A375 (cell line): ENCODE results near the gene FBXL16. TPM values are rescaled to one million over a fixed set of nuclear protein-coding genes. Genes with fewer than 3 reads are reported as not detected.

Experiments used
- total RNA-seq: library from RNA; depleted of rRNA; stranded (reverse); fragments of >200 nt; shearing (Covaris generic); gene quantifications from 2 replicates; pipeline ENCODE4 v1.2.3, GENCODE V29; 2014; rRNA removed

The FBXL16 gene, protein sequence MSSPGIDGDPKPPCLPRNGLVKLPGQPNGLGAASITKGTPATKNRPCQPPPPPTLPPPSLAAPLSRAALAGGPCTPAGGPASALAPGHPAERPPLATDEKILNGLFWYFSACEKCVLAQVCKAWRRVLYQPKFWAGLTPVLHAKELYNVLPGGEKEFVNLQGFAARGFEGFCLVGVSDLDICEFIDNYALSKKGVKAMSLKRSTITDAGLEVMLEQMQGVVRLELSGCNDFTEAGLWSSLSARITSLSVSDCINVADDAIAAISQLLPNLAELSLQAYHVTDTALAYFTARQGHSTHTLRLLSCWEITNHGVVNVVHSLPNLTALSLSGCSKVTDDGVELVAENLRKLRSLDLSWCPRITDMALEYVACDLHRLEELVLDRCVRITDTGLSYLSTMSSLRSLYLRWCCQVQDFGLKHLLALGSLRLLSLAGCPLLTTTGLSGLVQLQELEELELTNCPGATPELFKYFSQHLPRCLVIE
- total RNA-seq = 0.04 TPM in 1 of 2 replicates, not detected in the other

DNA sequence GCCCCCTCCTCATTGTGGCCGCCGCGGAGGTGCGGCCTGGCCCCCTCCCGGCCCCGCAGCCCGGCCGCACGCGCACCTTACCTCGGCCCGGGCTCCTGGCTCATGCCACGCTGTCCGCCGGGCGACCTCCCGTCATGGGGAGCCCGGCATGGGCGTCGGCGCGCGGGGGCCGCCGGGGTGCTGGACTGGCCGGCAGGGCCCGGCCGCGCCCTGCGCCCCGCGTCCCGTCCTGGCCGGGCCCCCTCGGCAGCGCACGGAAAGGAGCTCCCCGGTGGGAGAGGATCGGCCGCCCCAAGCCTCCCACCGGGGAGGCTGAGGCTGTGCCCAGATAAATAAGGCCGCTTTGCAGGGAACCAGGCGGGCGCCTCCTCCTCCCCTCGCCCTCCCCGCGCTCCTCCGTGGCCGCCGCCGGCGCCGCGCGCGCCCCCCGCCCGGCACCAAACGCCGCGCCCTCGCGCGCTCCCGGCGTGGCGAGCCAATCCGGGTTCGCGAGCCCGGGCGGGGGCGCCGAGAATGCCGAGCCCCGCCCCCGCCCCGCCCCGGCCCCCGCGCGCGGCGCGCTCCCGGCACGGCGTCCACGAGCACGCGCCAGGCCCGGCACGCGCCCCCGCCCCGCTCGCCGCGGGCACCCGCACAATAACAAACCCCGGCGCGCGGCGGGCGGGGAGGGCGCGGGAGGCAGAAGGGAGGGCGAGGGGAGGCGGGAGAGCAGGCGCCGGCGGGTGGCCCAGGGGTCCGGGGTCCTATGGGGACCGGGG, at the start of gene FBXL16:
Gene FBXL16, minus strand, starts transcription at position 371 of the 758 bp plus-strand sequence. CDS start 8,396 bp downstream, outside the sequence.

DNA sequence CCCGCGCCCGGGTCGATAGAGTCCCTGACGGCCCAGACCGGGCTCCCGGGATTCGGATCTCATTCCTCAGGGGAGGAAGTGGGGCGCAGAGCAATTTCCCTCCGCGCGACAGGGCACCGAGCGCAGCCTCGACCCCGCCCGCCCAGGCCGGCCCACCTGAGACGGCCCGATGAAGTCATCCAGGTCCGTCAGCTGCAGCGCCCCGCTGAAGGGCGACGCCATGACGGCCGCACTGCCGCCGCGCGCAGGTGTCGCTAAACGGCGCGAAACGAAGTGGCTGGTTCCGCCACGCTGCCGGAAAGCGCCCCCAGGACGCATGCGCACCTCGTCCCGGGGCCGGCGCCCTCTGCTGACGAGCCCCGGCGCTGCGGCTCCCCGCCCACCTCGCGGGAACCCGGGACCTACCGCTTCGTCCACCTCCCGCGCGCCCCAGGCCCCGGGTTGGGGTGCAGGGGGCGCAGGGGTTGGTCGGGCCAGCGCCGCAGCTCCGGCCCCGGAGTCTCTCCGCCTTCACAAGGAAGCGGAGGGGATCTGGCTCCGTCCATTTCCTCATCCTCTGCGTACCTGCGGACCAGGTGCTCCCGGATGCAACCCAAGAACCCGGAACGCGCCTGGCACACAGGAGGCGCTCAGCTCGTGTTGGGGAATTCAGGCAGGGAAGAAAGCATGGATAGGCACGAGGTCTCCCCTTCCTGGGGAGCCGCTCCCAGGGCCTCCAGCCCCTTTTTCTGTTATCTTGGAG, 35.3 kb upstream of the FBXL16 start, which contains the start of gene CIAO3:
Gene CIAO3, minus strand, starts transcription at position 234 of the 742 bp plus-strand sequence. Its CDS starts 12 bp downstream, at position 222.

DNA sequence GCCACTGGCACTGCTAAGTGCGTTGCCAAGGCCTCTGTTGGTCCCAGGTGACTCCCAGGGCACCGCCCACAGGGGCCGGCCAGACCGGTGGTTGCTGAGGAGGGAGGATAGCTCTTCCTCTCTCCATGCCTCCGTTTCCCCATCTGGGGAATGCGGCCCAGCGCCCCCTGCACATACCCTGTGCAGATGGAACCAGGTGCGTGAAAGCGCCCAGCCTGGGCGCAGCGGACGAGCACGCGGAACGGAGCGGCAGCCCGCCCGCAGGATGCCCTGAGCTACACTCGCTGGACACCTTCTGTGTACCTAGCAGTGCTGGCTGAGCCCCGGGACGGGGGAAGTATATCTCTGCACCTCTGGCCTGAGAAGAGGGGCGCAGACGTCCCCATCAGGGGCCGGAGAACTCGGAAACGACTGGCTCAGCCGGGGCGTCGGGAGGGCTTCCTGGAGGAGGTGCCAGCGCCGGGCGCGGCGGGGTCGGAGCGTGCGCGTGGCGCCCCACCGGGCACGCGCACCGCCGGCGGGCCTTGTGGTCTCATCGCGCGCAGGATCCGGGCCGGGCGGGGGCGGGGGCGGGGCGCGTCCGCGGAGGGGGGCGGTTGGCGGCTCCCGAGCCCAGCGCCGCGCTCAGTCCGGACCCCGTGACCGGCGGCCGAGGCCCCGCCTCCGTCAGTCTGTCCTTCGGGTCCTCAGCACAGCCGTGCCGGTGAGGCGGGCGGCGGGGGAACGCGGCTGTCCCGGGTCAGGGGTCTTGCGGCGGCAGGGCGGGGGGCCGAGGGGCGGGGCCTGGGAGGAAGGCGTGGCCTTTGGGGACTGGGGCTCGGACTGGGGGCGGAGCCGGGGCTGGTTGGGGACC, 21.1 kb upstream of the FBXL16 start, which contains the start of the genes CCDC78 and HAGHL:
Gene CCDC78, minus strand, starts transcription at position 6 of the 853 bp plus-strand sequence. CDS start 76 bp downstream, outside the sequence.
Gene HAGHL, plus strand, starts transcription at position 669 of the 853 bp plus-strand sequence. CDS start 404 bp downstream, outside the sequence.

DNA sequence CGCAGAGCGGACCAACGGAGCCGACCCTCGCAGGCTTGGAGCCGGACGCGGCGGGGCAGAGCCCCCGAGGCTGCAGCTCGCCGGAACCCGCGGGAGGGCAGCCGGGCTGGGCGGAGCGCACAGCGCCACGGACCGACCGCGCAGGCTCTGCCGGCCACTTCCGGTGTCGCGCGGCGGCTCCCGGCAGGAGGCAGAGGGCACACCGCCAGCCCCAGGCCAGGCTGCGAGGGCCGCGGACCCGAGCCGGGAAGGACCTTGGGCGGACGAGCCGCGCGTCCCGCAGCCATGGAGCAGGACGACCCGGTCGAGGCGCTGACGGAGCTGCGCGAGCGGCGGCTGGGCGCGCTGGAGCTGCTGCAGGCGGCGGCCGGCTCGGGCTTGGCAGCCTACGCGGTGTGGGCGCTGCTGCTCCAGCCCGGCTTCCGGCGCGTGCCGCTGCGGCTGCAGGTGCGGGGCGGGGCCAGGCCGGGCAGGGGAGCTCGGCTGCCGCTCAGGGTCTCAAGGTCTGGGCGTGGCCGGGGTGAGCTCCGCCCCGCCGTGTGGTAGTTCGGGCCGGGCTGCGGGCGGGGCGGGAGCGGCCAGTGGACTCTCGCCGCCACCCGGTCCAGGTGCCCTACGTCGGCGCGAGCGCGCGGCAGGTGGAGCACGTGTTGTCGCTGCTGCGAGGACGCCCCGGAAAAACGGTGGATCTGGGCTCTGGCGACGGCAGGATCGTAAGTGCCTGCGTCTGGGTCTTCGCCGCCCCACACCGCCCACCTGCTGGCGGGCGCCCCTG, 15.6 kb upstream of the FBXL16 start, which contains the start of gene ANTKMT:
Gene ANTKMT, plus strand, starts transcription at position 157 of the 775 bp plus-strand sequence. Its CDS starts 129 bp downstream, at position 286.

DNA sequence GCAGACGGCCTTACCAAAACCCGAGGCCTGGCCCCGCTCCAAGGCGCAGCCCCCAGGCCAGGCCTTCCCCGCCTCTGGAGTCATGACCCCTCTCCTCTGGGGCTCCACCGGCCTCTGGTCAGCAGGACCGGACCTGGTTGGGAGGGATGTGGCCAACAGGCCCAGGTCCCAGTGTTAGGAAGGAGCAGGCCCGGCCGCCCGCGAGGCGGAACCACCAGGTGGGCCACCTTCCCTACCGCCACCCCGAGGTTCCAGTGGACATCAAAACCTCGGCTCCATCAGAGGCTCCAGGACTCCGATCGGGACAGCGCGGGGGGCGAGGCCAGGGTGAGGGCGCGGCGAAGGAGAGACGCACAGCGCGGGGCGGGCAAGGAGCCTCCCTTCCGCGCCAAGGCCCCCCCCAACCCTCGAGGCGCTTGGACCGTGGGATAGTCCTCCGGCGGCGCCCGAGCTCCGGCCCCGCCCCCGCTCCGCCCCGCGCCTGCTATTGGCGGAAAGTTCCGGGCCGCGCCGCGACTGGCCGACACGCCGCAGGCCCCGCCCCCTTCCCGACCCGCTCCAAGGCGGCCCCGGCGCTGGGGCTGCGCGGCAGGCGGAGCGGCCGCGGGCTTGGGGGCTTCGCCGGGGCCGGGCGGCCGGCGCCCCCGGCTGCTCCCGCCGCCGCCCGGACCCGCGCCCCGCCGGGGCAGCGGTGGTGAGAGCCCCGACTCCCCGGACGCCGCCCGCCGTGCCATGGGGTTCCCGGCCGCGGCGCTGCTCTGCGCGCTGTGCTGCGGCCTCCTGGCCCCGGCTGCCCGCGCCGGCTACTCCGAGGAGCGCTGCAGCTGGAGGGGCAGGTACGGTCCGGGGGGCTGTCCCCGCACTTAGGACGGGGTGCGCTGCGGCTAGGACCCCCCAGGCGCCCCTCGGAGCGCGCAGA, 9.2 kb upstream of the FBXL16 start, which contains the start of gene METRN:
Gene METRN, plus strand, starts transcription at position 561 of the 919 bp plus-strand sequence. Its CDS starts 172 bp downstream, at position 733.

DNA sequence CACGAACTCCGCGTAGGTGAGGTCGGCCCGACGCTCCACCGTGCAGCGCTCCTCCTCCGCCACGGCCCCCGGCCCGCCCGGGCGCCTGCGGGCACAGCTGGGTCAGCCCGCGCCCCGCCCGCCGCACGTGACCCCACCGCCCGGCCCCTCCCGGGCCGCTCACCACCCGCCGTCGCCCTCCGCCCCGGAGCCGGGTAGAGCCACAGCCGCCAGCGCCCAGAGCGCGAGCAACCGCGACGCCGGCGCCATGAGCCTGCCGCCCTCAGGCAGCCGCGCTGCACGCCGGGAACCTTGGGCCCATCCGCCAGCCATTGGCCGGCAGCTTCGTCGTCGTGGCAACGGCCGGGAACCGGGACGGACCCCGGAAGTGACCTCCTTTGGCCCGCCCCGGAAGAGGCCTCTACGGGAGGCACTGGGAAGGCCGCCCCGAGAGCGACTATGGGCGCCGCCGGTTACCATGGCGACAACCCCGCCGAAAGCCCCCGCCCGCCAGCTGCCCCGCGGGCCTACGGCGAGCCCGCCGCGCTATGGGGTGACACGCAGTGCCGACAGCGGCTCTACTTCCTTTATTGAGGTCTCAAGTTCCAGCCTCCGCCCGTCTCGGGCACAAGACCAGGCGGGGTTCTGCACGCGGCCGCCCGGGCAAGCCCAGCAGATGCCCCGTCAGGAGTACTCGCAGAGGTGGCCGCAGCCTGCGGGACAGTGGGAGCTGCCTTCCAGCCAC, 21.4 kb downstream of the FBXL16 start, which contains the start of gene JMJD8:
Gene JMJD8, minus strand, starts transcription at position 264 of the 724 bp plus-strand sequence. Its CDS starts 15 bp downstream, at position 249.

DNA sequence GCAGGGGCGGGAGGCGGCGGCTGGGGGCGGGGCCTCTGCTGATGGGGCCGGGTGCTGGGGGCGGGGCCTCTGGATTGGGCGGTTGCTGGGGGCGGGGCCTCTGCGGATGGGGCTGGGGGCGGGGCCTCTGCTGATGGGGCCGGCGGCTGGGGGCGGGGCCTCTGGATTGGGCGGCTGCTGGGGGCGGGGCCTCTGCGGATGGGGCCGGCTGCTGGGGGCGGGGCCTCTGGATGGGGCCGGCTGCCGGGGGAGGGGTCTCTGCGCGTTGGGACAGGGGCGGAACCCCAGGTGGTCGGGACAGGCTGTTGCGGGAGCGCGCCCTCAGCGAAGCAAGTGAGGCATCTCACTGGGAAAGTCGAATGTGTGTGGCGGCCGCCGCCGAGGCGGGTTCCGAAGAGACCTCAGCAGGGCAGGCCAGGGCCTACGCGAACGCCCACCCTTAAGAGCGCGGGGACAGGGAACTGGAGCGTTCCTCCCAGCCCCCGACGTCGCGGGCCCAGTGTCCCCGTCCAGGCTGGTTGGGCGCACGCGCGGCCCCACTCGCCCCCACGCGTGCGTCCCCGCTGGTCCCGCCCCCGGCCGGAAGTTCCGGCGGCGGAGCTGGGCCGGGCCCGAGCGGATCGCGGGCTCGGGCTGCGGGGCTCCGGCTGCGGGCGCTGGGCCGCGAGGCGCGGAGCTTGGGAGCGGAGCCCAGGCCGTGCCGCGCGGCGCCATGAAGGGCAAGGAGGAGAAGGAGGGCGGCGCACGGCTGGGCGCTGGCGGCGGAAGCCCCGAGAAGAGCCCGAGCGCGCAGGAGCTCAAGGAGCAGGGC, 25.6 kb downstream of the FBXL16 start, which contains the start of gene STUB1:
Gene STUB1, plus strand, starts transcription at position 597 of the 811 bp plus-strand sequence. Its CDS starts 116 bp downstream, at position 713.

DNA sequence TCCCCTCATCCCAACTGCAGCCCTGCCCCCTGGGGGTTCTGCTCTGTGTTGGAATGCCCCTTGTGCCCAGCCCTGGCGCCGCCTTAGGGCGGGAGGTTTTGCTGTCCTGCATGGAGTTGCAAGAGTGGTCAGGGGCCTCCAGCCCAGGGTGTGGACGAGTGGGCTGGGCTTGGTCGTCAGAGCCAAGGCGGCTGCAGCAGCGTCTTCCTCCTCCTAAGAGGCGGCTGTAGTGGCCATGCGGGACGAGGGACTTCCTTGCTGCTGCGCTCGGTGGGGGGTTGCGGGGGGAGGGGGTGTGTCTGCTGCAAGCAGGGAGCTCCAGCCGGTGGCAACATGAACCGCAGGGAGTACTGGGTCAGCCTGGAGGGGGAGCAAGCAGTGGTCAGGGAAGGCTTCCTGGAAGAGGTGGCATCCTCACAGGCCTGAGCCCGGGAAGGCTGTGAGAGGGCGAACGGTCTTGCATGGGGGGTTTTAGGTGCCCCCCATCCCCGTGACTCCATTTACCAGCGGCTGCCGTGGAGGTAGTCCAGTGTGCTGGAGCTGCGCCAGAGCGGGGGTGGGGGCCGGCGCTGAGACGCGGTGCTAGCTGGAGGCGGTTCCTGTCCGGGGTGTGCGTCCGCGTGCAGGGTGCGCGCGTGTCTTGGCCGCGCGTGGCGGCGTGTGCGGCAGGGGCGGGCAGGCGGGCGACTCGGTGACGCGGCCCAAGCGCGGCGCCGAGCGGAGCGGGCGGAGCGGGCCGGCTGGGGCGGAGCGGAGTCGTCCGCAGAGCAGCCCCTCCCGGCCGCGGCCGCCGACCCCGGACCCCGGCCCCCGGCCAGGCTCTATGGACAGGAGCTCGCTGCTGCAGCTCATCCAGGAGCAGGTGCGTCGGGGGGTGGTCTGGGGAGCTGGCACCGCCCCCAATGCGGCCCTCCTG, 30.4 kb downstream of the FBXL16 start, which contains the start of gene RHBDL1:
Gene RHBDL1, plus strand, starts transcription at position 704 of the 916 bp plus-strand sequence. Its CDS starts 120 bp downstream, at position 824.

DNA sequence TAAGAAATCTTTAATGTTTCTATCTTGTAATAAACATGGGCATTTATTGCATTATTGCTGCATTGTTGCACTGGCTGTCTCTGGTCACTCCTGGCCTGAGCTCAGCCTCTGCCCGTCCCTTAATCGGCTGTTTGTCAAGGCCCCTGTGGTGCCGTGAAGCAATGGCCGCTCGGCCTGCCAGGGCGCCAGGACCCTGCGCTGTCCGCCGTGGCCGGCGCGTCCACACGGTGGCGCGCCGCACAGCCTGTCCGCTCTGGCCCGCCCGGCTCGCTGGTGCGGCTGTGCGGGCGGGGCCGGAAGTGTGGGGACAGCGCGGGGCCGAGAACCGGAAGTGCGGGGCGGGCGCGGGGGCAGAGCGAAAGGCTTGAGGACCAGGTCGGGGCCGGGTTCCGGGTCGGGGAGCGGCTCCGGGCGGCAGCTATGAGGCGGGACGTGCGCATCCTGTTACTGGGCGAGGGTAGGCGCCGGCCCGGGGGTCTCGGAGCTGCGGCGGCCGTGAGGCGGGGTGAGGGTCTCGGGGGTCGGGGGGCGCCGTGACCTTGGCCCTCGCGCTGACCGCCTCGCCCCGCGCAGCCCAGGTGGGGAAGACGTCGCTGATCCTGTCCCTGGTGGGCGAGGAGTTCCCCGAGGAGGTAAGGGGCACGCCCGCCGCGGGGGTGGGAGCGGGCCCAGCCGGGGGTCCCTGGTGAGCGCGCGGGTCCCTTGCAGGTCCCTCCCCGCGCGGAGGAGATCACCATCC, 37.7 kb downstream of the FBXL16 start, which contains the start of gene RHOT2:
Gene RHOT2, plus strand, starts transcription at position 353 of the 739 bp plus-strand sequence. Its CDS starts 68 bp downstream, at position 421.

DNA sequence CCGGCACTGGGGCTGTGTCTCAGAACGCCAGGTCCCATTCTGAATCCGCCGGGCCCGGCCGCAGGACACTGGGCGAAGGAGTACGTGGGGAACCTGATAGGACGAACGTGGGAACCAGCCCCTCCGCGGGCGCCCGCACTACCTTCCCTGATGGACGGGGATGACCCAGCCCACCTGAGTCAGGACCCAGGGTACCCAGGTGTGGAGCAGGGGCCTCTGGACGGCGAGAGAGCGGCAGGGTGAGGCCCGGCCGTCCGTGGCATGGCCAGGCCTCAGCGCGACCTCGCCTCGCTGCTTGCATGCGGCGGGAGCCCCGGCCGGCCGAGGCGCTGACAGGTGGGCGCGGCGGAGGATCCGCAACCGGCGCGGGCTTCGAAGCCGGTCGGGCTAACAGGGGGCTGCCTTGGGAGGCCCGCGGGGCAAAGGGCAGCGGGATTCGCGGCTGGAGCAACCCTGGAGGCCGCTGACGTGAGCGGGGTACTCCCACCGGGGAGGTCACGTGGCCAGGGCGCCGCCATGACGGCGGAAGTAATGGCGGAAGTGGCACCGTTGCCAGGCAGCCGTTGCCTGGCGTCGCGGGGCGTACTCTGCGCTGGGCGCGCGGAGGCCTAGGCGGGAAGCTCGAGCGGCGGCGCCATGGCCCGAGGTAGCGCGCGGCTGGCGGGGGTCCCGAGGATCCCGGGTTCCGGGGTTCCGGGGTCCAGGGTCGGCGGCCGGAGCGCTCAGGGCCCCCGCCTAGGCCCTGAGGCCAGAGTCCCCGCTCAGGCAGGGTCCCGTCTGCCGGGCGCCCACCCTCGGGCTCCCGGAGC, 56.6 kb downstream of the FBXL16 start, which contains the start of gene WDR90:
Gene WDR90, plus strand, starts transcription at position 585 of the 809 bp plus-strand sequence. Its CDS starts 52 bp downstream, at position 637.

